ENCODE measurements around the gene ZNF664. TPM values are rescaled to one million over a fixed set of nuclear protein-coding genes. Genes with fewer than 3 reads are reported as not detected.
A peak's percentile ranks its signal among the peaks of the same experiment; 100 is the strongest.

Gene ZNF664
- total RNA-seq, 2 donors from 2014 or later, result 131 to 139 TPM

DNA sequence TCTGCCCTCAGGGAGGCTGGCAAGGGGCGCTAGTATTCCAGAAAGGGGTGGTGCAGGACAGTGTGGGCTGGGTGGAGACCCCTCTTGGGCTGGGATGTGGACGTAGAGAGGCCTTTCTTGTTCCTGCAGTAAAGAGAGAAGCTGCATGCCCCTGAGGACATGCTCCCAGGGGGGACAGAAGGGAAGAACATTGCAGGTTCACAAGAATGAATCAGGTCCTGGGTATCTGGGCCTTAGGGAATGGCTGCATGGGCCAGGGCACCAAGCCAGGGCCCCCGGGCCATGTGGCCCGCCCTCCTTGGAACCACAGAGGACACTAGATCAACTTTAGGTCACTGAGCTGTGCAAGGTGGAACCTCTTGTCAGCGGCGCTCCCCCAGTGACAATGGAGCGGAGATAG lies 51.8 kb downstream of the ZNF664 start:
- H3K36me3 Mint-ChIP-seq (ENCODE audit: low read depth), result peaks cover 17% of the 10 kb centered on the region
- H3K9me3 Mint-ChIP-seq, result peaks cover 29% of the 10 kb centered on the region
- peaks cover 2% of the 10 kb centered on the region for H3K4me1 Mint-ChIP-seq
- H3K36me3 ChIP-seq (ENCODE audit: control insufficient read depth, insufficient read depth, low read length), result no peaks in the 10 kb centered on the region
- no peak for TF ChIP-seq CTCF (conservative IDR thresholded peaks at IDR 0.05)
- H3K9me3 ChIP-seq (ENCODE audit: control insufficient read depth, low read length), result peaks cover 16% of the 10 kb centered on the region
- H3K4me3 ChIP-seq (ENCODE audit: low read length), result no peak overlapping the region
- 96 to 97% methylated on average over 6 to 7 of the region's 7 CpGs for WGBS, 2 experiments (ENCODE audit: insufficient coverage in 1 of 2, insufficient read length in 1 of 2)
- no peak overlapping the region for H3K4me3 Mint-ChIP-seq
- H3K27me3 ChIP-seq (ENCODE audit: control insufficient read depth, insufficient read depth, low read length, poor library complexity, severe bottlenecking), result no peaks in the 10 kb centered on the region
- H3K27me3 Mint-ChIP-seq (ENCODE audit: insufficient read depth), result peaks cover 2% of the 10 kb centered on the region
- no peak overlapping the region for H3K9ac ChIP-seq (ENCODE audit: extremely low read depth, low read length, poor library complexity, severe bottlenecking)
- no peak overlapping the region for H3K27ac ChIP-seq (ENCODE audit: low read depth, low read length)
- no peaks in the 10 kb centered on the region for H3K4me1 ChIP-seq (ENCODE audit: control insufficient read depth, insufficient read depth, low read length)
- DNase-seq, result no peak
- H3K27ac Mint-ChIP-seq, result no peak overlapping the region

- Mint-ChIP-seq H3K4me1 (peaks cover 4% of the 10 kb centered on the region), H3K27me3 (ENCODE audit: insufficient read depth) (peaks cover 2% of the 10 kb centered on the region), H3K9me3 (peaks cover 29% of the 10 kb centered on the region), H3K36me3 (ENCODE audit: low read depth) (peaks cover 17% of the 10 kb centered on the region), H3K4me3 (no peak overlapping the region), H3K27ac (no peak overlapping the region)
- peak; percentile 91 for DNase-seq
- no peak overlapping the region for H3K9ac ChIP-seq (ENCODE audit: extremely low read depth, low read length, poor library complexity, severe bottlenecking)
- no peak for TF ChIP-seq CTCF (conservative IDR thresholded peaks at IDR 0.05)
- no peaks in the 10 kb centered on the region for H3K4me1 ChIP-seq (ENCODE audit: control insufficient read depth, insufficient read depth, low read length)
- no peak overlapping the region for H3K4me3 ChIP-seq (ENCODE audit: low read length)
- H3K27ac ChIP-seq (ENCODE audit: low read depth, low read length), result no peak overlapping the region
- no peaks in the 10 kb centered on the region for H3K36me3 ChIP-seq (ENCODE audit: control insufficient read depth, insufficient read depth, low read length)
- H3K9me3 ChIP-seq (ENCODE audit: control insufficient read depth, low read length), result peaks cover 16% of the 10 kb centered on the region
- 59 to 85% methylated on average over 2 to 8 of the region's 8 CpGs for WGBS, 2 experiments (ENCODE audit: insufficient coverage in 1 of 2, insufficient read length in 1 of 2)
- no peaks in the 10 kb centered on the region for H3K27me3 ChIP-seq (ENCODE audit: control insufficient read depth, insufficient read depth, low read length, poor library complexity, severe bottlenecking)
Measured at GRCh38 chr12:124025661-124026060, 52.6 kb downstream of the ZNF664 start.

DNA sequence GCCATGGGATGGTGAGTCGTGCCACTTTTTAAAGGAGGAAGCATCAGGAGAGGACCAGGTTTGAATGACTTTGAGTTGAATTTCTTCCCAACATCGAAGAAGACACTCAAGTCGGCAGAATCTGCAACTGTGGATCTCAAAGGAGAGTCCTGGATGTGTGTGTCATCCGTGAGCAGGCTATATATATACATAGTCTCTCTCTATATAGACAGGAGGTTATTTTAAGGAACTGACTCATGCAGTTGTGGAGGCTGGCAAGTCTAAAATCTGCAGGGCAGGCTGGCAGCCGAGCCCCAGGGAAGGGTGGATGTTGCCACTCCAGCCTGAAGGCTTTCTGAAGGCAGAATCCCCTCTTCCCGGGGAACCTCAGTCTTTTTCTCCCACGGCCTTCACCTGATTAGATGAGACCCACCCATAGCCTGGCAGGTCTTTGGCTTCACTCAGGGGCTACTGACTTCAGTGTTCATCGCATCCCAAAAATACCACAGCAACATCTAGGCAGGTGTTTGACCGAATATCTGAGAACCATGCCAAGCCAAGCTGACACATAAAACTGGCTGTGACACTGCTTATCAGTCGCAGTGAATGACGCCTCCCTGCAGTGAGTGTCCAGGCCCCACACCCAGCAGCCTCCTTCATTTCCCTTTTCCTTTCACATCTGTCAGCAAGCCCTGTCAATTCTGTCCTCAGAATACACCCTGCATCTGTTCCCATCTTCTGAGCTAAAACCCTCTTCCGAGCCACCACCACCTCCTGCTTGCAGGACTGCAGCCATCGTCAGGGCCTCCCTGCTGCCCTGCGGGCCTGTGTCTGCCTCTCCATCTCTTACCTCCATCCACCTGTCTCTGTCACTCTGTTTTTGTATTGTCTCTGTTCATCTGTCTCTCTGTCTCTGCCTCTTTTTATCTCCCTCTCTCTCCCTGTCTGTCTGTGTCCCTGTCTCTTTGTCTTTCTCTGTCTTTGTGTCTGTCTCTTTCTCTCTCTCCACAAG lies 54.0 kb downstream of the ZNF664 start:
- H3K27ac Mint-ChIP-seq, result no peak overlapping the region

More for the DNA sequence above, 54.0 kb downstream of the ZNF664 start:
- Mint-ChIP-seq H3K4me1 (peaks cover 6% of the 10 kb centered on the region), H3K36me3 (ENCODE audit: low read depth) (peaks cover 14% of the 10 kb centered on the region), H3K27me3 (ENCODE audit: insufficient read depth) (peaks cover 2% of the 10 kb centered on the region), H3K9me3 (peaks cover 26% of the 10 kb centered on the region), H3K4me3 (no peak overlapping the region)
- Histone ChIP-seq H3K4me1 (ENCODE audit: control insufficient read depth, insufficient read depth, low read length) (no peaks in the 10 kb centered on the region), H3K27me3 (ENCODE audit: control insufficient read depth, insufficient read depth, low read length, poor library complexity, severe bottlenecking) (no peaks in the 10 kb centered on the region), H3K9me3 (ENCODE audit: control insufficient read depth, low read length) (peaks cover 13% of the 10 kb centered on the region), H3K4me3 (ENCODE audit: low read length) (no peak overlapping the region), H3K9ac (ENCODE audit: extremely low read depth, low read length, poor library complexity, severe bottlenecking) (no peak overlapping the region), H3K36me3 (ENCODE audit: control insufficient read depth, insufficient read depth, low read length) (no peaks in the 10 kb centered on the region), H3K27ac (ENCODE audit: low read depth, low read length) (no peak overlapping the region)
- DNase-seq, result no peak
- WGBS, 2 experiments (ENCODE audit: insufficient coverage in 1 of 2, insufficient read length in 1 of 2), result 89 to 93% methylated on average over 12 to 13 of the region's 14 CpGs
- no peak for TF ChIP-seq CTCF (conservative IDR thresholded peaks at IDR 0.05)
